GM12801 (cell line): ENCODE results near the gene CCDC38.

Experiments used
- CTCF ChIP-seq: IDR thresholded peaks from one replicate; pipeline ENCODE4 v1.5.1; 2011; ENCODE audit warnings: control low read depth; ENCODE audit not compliant: insufficient read length; ENCODE audit errors: extremely low read depth

The CCDC38 gene

DNA sequence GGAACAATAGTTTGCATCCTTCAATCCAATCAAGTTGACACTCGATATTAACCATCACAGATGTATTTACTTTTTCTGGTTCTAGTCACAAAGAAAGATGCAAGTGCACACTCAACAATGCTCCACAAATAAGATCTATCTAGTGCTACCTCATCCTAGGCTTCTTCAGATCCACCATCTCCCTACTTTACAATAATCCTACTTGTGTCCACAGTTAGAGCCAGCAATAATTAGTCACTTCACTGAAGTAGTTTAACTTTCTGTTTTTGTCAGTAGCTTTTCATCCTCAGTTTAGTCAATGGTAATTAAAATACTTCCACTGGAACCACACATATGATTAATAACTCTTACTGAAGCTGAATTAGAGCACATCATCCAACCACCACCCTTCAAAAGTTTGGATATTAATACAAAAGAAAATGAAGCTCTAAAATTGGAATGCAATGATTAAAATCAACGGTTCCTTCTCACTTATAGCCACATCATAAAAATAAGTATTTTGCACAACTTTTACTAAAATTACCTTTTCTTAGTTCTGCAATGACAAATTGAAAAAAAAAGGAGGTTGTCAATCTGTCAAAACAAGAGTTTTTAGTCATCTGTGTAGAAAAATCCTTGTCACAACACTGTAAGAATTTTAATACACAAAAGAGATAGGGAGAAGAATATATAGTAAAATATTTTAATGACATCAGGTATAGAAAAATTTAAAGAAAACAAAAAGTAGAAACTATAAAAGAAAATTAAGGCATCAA is 111.9 kb downstream of the CCDC38 start:
- no peak for TF ChIP-seq CTCF

- no peak for TF ChIP-seq CTCF
Observed at GRCh38 chr12:95829395-95829794, 113.0 kb downstream of the CCDC38 start.

GRCh38 chr12:95820096-95820703 is 122.2 kb downstream of the CCDC38 start:
- no peak for TF ChIP-seq CTCF
